GM19239 (cell line): ENCODE measurements around the gene CLEC2D.
"Not testable (repeated sequence)": the region's sequence is repeated elsewhere in the genome, so short reads cannot be mapped to it uniquely, and the experiment has no call there.

Experiments used
- DNase-seq: peaks from one replicate; pipeline ENCODE4 v3.0.0; 2011; ENCODE audit warnings: low spot score; ENCODE audit not compliant: insufficient read length
- FAIRE-seq: peaks from 2 replicates; lab custom pipeline; 2011; peaks lifted over from hg19 to GRCh38; lab: Jason Lieb, UNC

Gene CLEC2D

GRCh38 chr12:9698681-9699080 is 29.2 kb downstream of the CLEC2D start:
- FAIRE-seq (peak; percentile 52), DNase-seq (no peak)

- FAIRE-seq = peak; percentile 42
These were observed 29.9 kb downstream of the CLEC2D start for GRCh38 chr12:9699269-9699897.

GRCh38 chr12:9699898-9700605 is 30.5 kb downstream of the CLEC2D start:
- FAIRE-seq = peak; percentile 60

More at GRCh38 chr12:9699269-9699897, 29.9 kb downstream of the CLEC2D start:
- no peak for DNase-seq

GRCh38 chr12:9700606-9700956 is 31.1 kb downstream of the CLEC2D start:
- FAIRE-seq (no peak), DNase-seq (no peak)

More at GRCh38 chr12:9699898-9700605, 30.5 kb downstream of the CLEC2D start:
- no peak for DNase-seq

GRCh38 chr12:9701380-9702154 is 32.1 kb downstream of the CLEC2D start:
- no peak for DNase-seq
- FAIRE-seq = peak; percentile 82

GRCh38 chr12:9702255-9702654 is 32.7 kb downstream of the CLEC2D start:
- no peak for DNase-seq
- FAIRE-seq = peak; percentile 93

GRCh38 chr12:9704561-9704960 is 35.0 kb downstream of the CLEC2D start:
- not testable (repeated sequence) for FAIRE-seq, DNase-seq

- FAIRE-seq = peak; percentile 72
- no peak for DNase-seq
These were observed 36.7 kb downstream of the CLEC2D start for GRCh38 chr12:9706086-9706685.

- FAIRE-seq (no peak), DNase-seq (no peak)
These were observed 37.8 kb downstream of the CLEC2D start for GRCh38 chr12:9707356-9707755.

- no peak for DNase-seq
- peak; percentile 89 for FAIRE-seq
These were observed 38.6 kb downstream of the CLEC2D start for GRCh38 chr12:9707864-9708808.

GRCh38 chr12:9708853-9709252 is 39.3 kb downstream of the CLEC2D start:
- FAIRE-seq (peak; percentile 78), DNase-seq (no peak)

GRCh38 chr12:9710584-9711375 is 41.3 kb downstream of the CLEC2D start:
- DNase-seq = no peak
- FAIRE-seq = peak; percentile 71

- DNase-seq (no peak), FAIRE-seq (peak; percentile 23)
These were observed 42.2 kb downstream of the CLEC2D start for GRCh38 chr12:9711664-9712063.

- peak; percentile 99 for FAIRE-seq
- not testable (repeated sequence) for DNase-seq
These were observed 43.6 kb downstream of the CLEC2D start for GRCh38 chr12:9713032-9713558.

- peak; percentile 89 for FAIRE-seq
These were observed 47.8 kb downstream of the CLEC2D start for GRCh38 chr12:9717070-9717925.

GRCh38 chr12:9718968-9719367 is 49.5 kb downstream of the CLEC2D start:
- FAIRE-seq (peak; percentile 96), DNase-seq (no peak)

More at GRCh38 chr12:9717070-9717925, 47.8 kb downstream of the CLEC2D start:
- DNase-seq = no peak

- no peak for DNase-seq
- peak; percentile 88 for FAIRE-seq
These were observed 50.3 kb downstream of the CLEC2D start for GRCh38 chr12:9719790-9720189.
